NOMO-1 treated with DMSO at 0.1 percent for 48 hours (cell line): ENCODE measurements around the gene ACOT4.
A peak's percentile ranks its signal among the peaks of the same experiment; 100 is the strongest.
"Not testable (repeated sequence)": the region's sequence is repeated elsewhere in the genome, so short reads cannot be mapped to it uniquely, and the experiment has no call there.

Experiments
- DNase-seq: peaks from one replicate; lab custom pipeline; 2025; ENCODE audit not compliant: unreplicated experiment; lab: John Stamatoyannopoulos, UW

ACOT4 gene, protein sequence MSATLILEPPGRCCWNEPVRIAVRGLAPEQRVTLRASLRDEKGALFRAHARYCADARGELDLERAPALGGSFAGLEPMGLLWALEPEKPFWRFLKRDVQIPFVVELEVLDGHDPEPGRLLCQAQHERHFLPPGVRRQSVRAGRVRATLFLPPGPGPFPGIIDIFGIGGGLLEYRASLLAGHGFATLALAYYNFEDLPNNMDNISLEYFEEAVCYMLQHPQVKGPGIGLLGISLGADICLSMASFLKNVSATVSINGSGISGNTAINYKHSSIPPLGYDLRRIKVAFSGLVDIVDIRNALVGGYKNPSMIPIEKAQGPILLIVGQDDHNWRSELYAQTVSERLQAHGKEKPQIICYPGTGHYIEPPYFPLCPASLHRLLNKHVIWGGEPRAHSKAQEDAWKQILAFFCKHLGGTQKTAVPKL

DNA sequence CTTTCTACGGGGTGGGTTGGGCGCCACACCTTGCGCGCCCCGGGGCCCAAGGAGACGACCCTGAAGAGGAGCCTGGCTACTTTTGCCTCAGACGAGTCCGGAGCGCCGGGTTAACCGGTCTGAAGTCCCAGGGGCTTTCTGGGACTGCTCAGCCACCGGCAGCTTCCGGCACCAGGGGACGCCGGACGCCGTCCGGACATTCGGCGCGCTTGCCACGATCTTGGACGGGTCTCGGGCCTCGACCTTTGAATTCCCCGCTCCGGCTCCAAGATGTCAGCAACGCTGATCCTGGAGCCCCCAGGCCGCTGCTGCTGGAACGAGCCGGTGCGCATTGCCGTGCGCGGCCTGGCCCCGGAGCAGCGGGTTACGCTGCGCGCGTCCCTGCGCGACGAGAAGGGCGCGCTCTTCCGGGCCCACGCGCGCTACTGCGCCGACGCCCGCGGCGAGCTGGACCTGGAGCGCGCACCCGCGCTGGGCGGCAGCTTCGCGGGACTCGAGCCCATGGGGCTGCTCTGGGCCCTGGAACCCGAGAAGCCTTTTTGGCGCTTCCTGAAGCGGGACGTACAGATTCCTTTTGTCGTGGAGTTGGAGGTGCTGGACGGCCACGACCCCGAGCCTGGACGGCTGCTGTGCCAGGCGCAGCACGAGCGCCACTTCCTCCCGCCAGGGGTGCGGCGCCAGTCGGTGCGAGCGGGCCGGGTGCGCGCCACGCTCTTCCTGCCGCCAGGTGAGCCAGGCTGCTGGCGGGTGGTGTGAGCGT lies at the start of gene ACOT4:
Gene ACOT4 (plus strand): TSS at position 184 of the 760 bp plus-strand sequence. CDS start 87 bp downstream, at position 271.
- DNase-seq, result peak; percentile 39

DNA sequence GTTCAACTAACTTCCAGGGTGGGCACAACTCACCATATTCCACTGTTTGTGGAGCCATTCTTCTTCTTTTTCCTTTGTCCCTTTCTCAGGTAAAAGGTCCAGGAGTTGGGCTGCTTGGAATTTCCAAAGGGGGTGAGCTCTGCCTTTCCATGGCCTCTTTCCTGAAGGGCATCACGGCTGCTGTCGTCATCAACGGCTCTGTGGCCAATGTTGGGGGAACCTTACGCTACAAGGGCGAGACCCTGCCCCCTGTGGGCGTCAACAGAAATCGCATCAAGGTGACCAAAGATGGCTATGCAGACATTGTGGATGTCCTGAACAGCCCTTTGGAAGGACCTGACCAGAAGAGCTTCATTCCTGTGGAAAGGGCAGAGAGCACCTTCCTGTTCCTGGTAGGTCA lies 48.7 kb upstream of the ACOT4 start:
- not testable (repeated sequence) for DNase-seq

DNA sequence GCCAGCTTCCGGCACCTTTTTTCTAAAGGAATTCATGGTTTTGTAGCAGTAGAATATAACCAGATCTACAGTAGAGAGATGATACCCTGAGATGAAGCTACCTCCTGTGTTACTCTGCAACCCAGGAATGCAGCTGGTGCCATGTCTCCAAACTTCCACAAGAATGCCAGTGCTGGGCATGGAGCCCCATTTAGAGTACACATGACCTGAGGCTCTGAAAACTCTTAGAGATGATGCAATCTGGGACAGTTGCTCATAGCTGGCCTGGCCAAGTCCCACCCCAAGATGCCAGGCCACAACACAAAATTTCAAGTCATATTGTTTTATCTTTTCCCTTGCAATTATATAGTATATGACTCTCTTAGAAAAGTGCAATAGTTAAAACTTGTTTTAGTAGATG lies 46.3 kb upstream of the ACOT4 start:
- DNase-seq, result not testable (repeated sequence)

DNA sequence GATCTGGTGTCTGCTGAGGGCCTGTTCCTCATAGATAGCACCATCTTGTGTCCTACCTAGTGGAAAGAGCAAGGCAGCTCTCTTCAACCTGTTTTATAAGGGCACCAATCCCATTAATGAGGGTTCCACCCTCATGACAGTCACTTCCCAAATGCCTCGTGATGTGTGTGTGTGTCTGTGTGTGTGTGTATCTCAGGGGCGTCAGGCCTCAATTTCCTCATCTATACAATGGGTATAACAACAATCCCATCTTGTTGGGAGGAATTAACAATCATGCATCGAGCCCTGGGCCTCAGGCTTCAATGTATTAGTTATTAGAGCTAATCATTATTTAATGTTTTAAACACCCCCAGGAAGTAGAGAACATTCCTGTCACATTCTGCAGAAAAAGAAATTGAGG lies 42.6 kb upstream of the ACOT4 start:
- not testable (repeated sequence) for DNase-seq

DNA sequence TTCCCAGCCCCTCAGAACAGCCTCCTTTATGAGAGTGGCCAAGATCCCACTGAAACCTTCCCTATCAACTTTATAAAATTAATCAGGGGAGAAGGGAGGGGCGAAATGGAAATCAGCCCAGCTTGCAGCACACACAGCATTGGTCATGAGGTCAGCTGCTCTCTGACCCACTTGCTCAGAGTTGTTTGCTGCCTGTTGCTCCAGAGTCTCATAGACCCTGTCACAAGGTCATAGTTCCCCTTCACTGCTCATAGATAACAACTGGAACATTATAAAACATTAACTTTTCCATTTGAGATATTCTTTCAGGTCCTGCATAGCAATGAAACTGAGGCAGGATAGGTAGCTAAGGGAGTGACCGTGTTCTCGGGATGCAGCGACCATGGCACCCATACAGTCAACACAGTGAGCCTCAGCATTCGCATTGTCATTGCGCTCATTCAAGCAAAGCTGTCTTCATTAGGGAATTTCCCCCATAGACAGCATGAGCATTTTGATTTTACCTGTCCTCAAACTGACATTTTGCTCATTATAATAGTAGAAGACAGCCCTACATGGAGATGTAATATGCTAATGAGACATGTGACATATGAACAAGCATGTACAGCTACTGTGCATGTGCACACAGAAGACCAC lies 41.7 kb upstream of the ACOT4 start:
- not testable (repeated sequence) for DNase-seq

DNA sequence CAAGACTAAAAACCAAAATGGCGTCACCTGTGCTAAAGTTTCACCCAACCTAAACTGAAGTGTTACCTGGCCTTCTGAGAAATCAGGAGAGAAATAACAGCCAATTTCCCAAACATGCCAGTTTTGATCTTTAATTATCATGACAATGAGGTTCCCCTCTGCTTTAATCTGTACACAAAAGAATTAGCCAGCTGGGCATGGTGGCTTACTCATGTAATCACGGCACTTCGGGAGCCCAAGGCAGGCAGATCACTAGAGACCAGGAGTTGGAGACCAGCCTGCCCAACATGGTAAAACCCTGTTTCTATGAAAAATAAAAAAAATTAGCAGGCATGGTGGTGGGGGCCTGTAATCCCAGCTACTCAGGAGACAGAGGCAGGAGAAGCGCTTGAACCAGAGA lies 37.8 kb upstream of the ACOT4 start:
- no peak for DNase-seq

DNA sequence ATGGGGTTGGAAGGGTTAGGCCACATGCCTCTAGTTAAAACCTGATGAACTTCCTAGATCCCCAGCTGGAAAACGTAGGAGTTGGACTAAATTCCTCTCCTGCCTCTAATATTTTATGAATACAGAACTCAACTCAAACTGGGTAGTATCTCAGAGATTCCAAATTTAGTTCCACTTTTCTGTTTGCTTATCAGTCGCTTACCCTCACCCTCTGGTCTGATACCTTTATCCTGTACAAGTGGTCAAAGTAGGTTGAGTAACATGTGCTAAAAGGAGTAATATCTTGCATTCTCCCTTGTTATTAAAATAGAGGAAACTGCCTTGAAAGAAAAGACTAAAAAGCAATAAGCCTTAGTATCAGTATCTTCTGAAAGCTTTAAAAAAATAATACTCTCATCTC lies 34.5 kb upstream of the ACOT4 start:
- DNase-seq, result not testable (repeated sequence)

DNA sequence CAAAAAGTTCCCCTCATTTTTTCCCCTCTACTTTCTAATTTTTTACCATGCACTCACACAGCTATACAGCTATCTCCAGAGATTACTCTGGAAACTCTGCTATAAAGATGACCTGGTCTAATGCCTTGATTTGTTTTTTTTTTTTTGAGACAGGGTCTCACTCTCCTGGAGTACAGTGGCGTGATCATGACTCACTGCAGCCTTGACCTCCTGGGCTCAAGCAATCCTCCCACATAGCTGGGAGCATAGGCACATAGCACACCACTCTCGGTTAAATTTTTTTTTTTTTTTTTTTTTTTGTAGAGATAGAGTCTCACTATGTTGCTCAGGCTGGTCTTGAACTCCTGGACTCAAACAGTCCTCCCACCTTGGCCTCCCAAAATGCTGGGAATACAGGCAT lies 33.4 kb upstream of the ACOT4 start:
- DNase-seq, result not testable (repeated sequence)

DNA sequence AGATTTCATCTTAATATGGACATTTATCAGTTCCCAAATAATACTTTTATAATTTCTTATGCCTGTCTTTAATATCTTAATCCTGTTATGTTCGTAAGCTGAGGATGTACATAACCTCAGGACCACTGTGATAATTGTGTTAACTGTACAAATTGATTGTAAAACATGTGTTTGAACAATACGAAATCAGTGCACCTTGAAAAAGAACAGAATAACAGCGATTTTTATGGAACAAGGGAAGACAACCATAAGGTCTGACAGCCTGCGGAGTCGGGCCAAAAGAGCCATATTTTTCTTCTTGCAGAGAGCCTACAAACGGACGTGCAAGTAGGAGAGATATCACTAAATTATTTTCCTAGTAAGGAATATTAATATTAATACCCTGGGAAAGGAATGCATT lies 29.4 kb upstream of the ACOT4 start:
- DNase-seq, result not testable (repeated sequence)

DNA sequence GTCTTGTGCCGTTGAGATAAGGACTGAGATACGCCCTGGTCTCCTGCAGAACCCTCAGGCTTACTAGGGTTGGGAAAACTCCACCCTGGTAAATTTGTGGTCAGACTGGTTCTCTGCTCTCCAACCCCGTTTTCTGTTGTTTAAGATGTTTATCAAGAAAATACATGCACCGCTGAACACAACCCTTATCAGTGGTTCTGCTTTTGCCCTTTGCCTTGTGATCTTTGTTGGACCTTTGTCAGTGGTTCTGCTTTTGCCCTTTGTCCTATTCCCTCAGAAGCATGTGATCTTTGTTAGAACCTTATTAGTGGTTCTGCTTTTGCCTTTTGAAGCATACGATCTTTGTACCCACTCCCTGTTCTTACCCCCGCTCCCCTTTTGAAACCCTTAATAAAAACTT lies 29.0 kb upstream of the ACOT4 start:
- DNase-seq, result not testable (repeated sequence)

DNA sequence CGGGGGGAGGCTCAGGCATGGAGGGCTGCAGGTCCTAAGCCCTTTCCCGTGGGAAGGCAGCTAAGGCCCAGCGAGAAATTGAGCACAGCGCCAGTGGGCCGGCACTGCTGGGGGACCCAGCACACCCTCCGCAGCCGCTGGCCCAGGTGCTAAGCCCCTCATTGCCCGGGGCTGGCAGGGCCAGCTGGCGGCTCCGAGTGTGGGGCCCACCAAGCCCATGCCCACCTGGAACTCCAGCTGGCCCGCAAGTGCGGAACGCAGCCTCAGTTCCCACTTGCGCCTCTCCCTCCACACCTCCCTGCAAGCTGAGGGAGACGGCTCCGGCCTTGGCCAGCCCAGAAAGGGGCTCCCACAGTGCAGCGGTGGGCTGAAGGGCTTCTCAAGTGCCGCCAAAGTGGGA lies 25.2 kb upstream of the ACOT4 start:
- DNase-seq, result not testable (repeated sequence)

DNA sequence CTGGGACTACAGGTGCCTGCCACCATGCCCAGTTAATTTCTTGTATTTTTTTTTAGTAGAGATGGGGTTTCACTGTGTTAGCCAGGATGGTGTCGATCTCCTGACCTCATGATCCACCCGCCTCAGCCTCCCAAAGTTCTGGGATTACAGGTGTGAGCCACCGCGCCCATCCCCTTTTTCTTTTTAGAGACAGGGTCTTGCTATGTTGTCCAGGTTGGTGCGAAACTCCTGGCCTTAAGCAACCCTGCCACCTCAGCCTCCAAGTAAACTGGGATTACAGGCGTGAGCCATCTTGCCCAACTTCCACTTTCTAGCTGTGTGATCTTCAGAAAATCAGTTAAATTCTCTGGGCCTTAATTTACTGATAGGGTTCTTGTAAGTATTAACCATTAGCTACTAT lies 24.7 kb upstream of the ACOT4 start:
- not testable (repeated sequence) for DNase-seq

DNA sequence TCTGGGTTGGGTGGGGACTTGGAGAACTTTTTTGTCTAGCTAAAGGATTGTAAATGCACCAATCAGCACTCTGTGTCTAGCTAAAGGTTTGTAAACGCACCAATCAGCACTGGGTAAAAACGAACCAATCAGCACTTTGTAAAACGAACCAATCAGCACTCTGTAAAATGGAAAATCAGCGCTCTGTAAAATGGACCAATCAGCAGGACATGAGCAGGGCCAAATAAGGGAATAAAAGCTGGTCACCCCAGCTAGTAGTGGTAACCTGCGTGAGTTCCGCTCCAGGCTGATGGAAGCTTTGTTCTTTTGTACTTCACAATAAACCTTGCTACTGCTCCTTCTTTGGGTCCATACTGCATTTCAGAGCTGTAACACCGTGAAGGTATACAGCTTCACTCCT lies 24.3 kb upstream of the ACOT4 start:
- no peak for DNase-seq

DNA sequence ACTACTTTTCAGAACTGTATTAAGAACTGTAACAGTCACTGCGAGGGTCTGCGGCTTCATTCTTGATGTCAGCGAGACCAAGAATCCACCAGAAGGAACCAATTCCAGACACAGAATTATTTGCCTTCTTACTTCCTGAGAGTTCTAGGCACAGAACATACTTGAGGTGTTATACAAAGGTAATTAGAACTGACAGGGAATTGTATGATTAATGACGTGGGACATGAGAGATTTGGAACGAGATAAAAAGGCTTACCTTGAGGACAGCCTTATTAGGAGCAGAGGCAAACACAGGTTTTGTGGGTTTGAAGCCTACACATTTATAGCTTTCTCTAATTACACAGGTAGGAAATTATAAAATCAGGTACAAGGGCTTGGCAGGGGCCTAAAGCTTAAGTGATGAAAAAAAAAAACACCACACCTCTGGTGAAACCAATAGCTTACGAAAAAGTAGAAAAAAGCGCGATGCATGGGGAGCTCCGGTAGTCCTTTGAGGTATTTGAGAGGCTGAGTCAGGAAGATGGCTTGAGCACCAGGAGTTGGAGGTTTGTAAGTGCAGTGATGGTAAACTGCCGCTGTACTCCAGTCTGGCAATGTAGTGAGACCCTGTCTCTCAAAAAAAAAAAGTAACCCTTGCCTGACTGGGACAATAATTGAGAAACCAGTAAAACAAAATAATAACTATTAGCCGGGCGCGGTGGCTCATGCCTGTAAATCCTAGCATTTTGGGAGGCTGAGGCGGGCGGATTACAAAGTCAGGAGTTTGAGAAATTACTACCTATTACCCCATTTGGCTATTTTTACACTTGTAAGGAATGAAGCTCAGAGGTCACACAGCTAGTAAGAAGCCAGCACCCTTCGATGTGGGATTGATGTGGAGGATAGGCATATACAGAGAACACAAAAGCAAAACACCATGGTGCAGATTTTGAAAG lies 23.5 kb upstream of the ACOT4 start:
- no peak for DNase-seq

DNA sequence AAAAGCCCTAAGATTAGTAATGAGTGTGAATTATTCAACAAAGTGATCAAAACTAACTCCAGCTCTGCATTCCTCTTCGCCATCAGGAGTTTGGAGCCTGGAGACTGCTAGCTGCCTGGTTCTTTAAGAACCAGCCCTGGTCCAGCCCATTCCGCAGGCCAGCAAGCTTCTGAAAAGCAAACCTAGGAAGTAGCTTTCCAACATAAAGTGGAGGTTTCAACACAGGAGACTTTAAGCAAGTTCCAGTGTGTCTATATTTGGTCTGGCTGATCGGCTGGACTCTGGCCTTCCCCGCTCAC lies 22.8 kb upstream of the ACOT4 start:
- DNase-seq, result not testable (repeated sequence)

DNA sequence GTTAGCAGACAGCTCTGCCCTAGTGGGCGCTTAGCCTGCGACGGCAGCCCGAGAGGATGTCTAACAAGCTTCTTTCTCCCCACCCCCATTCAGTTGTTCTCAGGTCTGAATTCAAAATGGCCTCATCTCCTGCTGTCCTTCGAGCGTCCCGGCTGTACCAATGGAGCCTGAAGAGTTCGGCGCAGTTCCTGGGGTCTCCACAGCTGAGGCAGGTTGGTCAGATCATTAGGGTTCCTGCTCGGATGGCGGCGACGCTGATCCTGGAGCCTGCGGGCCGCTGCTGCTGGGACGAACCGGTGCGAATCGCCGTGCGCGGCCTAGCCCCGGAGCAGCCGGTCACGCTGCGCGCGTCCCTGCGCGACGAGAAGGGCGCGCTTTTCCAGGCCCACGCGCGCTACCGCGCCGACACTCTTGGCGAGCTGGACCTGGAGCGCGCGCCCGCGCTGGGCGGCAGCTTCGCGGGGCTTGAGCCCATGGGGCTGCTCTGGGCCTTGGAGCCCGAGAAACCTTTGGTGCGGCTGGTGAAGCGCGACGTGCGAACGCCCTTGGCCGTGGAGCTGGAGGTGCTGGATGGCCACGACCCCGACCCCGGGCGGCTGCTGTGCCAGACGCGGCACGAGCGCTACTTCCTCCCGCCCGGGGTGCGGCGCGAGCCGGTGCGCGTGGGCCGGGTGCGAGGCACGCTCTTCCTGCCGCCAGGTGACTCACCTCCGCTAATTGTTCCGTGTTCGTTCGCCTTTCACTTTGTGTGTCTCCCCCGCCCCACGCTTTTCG lies 22.3 kb upstream of the ACOT4 start, which contains the start of gene ACOT2:
Gene ACOT2 (plus strand): TSS at position 29 of the 774 bp plus-strand sequence. CDS start 28 bp downstream, at position 57.
- peak; percentile 88 for DNase-seq

DNA sequence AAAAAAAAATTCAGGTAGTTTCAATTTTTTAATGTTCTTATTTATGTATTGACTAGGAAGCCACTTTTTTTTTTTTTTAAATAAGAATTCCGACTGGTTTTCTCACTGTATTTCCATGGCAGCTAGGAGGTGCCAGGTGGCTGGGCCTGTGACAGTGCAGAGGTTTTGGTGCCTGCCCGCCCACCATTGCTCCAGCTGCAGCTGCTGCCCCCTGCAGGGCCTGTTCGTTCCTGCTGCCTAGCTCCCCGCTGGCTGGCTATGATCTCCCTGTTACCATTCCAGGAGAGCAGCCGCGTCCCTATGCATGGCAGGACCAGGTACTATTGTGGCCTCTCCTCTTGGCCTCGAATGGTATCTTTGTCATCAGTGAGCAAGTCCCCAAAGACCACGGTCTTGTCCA lies 20.8 kb upstream of the ACOT4 start:
- peak; percentile 5 for DNase-seq

DNA sequence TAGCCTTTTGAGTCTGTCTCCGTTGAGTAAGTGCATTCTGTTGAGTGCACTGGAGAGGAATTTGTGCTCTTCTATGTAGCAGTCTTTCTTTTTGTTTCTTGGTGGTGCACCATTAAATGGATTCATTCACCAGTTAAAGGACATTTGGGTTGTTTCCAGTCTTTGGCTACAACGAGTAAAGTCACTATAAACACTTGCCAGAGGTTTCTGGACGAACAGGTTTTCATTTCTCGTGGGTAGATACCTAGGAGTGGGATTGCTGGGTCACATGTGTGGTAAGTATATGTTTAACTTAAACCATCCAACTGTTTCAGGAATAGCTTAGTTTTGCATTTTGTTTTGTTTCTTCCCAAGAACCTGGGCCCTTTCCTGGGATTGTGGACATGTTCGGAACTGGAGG lies 18.6 kb upstream of the ACOT4 start:
- not testable (repeated sequence) for DNase-seq

DNA sequence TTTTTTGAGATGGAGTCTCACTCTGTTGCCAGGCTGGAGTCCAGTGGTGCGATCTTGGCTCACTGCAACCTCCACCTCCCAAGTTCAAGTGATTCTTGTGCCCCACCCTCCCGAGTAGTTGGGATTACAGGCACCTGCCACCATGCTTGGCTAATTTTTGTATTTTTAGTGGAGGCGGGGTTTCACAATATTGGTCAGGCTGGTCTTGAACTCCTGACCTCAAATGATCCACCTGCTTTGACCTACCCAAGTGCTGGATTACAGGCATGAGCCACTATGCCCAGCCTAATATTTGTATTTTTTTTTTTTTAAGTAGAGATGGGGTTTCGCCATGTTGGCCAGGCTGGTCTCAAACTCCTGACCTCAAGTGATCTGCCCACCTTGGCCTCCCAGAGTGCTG lies 17.9 kb upstream of the ACOT4 start:
- DNase-seq, result not testable (repeated sequence)

DNA sequence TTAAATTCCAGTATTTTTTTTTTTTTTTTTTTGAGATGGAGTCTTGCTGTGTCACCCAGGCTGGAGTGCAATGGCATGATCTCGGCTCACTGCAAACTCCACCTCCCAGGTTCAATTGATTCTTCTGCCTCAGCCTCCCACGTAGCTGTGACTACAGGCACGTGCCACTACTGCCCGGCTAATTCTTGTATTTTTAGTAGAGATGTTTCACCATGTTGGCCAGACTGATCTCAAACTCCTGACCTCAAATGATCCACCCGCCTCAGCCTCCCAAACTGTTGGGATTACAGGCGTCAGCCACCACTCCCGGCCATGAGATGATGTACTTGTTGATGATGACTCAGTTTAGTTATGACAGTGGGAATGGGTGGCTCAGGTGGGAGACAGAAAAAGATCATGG lies 17.4 kb upstream of the ACOT4 start:
- not testable (repeated sequence) for DNase-seq
